Measurements from ENCODE around the gene SRM.

GRCh38 chr1:11012260-11013159 is 47.3 kb downstream of the SRM start, which contains the start of gene TARDBP:
- TF ChIP-seq POLR2A (IDR thresholded peaks at IDR 0.05) (peak; percentile 64 to 90), CTCF (IDR thresholded peaks at IDR 0.05) (no peak)
